NCI-H128 (cell line): Measurements from ENCODE around the gene LGALS14.

Source experiments
- DNase-seq: peaks from one replicate; lab custom pipeline; 2025; ENCODE audit not compliant: unreplicated experiment; lab: John Stamatoyannopoulos, UW

Gene LGALS14

GRCh38 chr19:39740395-39740794 is 36.1 kb downstream of the LGALS14 start:
- DNase-seq: no peak

- no peak for DNase-seq
Measured at GRCh38 chr19:39745643-39746042, 41.4 kb downstream of the LGALS14 start.

DNA sequence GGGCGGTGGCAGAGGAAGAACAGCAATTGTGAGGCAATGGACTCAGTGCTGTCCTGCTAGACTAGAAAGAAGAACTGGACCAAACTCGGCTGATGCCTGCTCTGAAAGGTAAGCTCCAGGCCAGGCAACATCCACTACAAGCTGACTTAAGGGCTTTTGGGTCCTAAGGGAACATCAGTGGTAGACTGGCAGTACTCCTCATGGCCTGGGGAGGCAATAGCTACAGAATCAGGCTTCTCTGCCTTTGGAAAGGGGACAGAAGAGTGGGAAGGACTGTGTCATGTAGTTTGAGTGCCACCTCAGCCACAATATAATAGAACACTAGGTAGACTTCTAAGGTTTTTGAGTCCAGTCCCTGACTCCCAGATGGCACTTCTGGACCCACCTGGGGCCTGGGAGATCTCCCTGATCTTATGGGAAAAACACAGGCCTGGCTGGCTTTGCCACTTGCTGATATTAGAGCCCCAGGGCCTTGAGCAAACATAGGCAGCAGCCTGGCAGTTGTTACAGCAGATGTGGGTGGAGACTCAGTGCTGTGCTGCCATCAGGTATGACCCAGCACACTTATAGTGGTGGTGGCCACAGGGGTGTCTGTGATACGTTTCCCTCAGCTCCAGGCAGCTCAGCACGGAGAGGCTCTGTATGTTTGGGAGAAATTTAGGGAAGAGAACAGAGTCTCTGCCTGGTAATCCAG is 42.7 kb downstream of the LGALS14 start:
- no peak for DNase-seq

DNA sequence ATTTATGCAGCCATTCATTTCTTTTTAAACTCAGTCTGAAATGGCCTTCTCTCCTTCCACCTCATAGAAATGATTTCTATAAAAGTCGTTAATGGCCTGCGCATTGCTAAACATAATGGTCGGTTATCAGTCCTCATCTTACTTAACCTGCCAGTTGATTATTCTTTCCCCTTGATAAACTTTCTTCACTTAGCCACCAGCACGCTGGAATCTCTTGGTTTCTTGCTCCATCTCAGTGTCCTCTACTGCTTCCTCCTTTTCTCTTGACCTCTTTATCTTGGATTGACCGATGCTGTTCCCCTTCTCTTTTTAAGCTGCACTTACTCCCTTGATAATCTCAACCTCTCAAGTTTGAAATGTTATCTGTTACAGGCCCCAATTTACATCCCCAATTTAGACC is 45.7 kb downstream of the LGALS14 start:
- DNase-seq: no peak

GRCh38 chr19:39752390-39752789 is 48.1 kb downstream of the LGALS14 start:
- no peak for DNase-seq

GRCh38 chr19:39752795-39753194 is 48.5 kb downstream of the LGALS14 start:
- no peak for DNase-seq

GRCh38 chr19:39754544-39754943 is 50.3 kb downstream of the LGALS14 start:
- DNase-seq: no peak

DNA sequence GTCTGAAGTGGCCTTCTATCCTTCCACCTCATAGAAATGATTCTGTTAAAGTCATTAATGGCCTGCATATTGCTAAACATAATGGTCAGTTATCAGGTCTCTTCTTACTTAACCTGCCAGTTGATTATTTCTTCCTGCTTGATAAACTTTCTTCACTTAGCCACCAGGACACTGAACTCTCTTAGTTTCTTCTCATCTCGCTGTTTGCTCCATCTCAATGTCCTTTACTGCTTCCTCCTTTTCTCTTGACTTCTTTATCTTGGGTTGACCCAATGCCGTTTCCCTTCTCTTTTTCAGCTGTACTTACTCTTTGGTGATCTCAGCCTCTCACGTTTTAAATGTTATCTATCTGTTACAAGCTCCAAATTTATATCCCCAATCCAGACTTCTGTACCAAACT is 50.7 kb downstream of the LGALS14 start:
- no peak for DNase-seq
